K562 (cell line): ENCODE results near the gene CACNG1. TPM values are rescaled to one million over a fixed set of nuclear protein-coding genes. Genes with fewer than 3 reads are reported as not detected.
A peak's percentile ranks its signal among the peaks of the same experiment; 100 is the strongest.

Experiments
- ATAC-seq: fragments of 200-7000 bp; cut with Tn5 transposase; 3 replicates; pipeline ENCODE4 v1.9.1; 2020; ENCODE audit warnings: moderate library complexity
- BruUV-seq: library from RNA; stranded (reverse); fragments of 400-500 nt; replicated peaks from 2 replicates; lab custom pipeline; 2021; lab: Mats Ljungman, UMichigan
- CTCF ChIA-PET: fragments of 300-600 bp; formaldehyde crosslinking; extraction: SDS; loops from one replicate; lab custom pipeline; 2021; ENCODE audit warnings: low intra/inter-chr PET ratio; lab: Yijun Ruan, JAX
- POLR2A ChIA-PET: fragments of 300-600, 350-650 bp; sonication (Branson Sonifier 250); formaldehyde crosslinking; extraction: SDS; loops from one replicate; lab custom pipeline; 2021; ENCODE audit warnings: antibody characterized with exemption, inconsistent platforms; lab: Yijun Ruan, JAX
- DNase-seq, 4 experiments: peaks; one replicate each; pipeline versions ENCODE4 v3.0.0 to v3.0.0-alpha.2; 2011 to 2018; ENCODE audit warnings: low spot score in 3 of 4, mixed read lengths in 3 of 4; ENCODE audit errors: extremely low read depth in 1 of 4
- FAIRE-seq: peaks from 2 replicates; lab custom pipeline; 2011; peaks lifted over from hg19 to GRCh38; lab: Jason Lieb, UNC
- H2AFZ ChIP-seq: 2 replicates; pipeline ENCODE4 v1.6.0; 2011; ENCODE audit warnings: low read depth, low read length, control low read depth, inconsistent platforms
- H3K27ac ChIP-seq: fragments of 200-600 bp; 3 replicates; pipeline ENCODE4 v1.8.0; 2011; ENCODE audit warnings: low read depth, mild to moderate bottlenecking, control low read depth, inconsistent platforms, low read length, moderate library complexity, mixed read lengths; ENCODE audit errors: extremely low read depth
- H3K27me3 ChIP-seq, 2 experiments: fragments of 300-600 bp in 1 of 2; 2 replicates in 1 of 2; 3 replicates in 1 of 2; pipeline versions ENCODE4 v1.6.0 to v1.8.0; 2011; ENCODE audit warnings: inconsistent platforms in 2 of 2, low read length in 2 of 2, mild to moderate bottlenecking in 1 of 2, mixed read lengths in 1 of 2, moderate library complexity in 1 of 2; ENCODE audit not compliant: control insufficient read depth in 2 of 2, insufficient read depth in 2 of 2
- H3K36me3 ChIP-seq: fragments of 300-600 bp; 3 replicates; pipeline ENCODE4 v1.8.0; 2011; ENCODE audit warnings: mild to moderate bottlenecking, low read length, inconsistent platforms; ENCODE audit not compliant: control insufficient read depth, insufficient read depth
- H3K4me1 ChIP-seq, 2 experiments: fragments of 200-600 bp in 1 of 2; replicated peaks in 1 of 2; 2 replicates in 1 of 2; 3 replicates in 1 of 2; pipeline versions ENCODE4 v1.5.1 to v1.8.0; 2011; ENCODE audit warnings: inconsistent platforms in 2 of 2, low read length in 2 of 2, mild to moderate bottlenecking in 1 of 2, mixed read lengths in 1 of 2, moderate library complexity in 1 of 2; ENCODE audit not compliant: control insufficient read depth in 2 of 2, insufficient read depth in 2 of 2
- H3K4me2 ChIP-seq: 2 replicates; pipeline ENCODE4 v1.6.1; 2011; ENCODE audit warnings: low read length, control low read depth, inconsistent platforms, mixed read lengths; ENCODE audit not compliant: insufficient read depth
- H3K4me3 ChIP-seq: fragments of 200-600 bp; sonication (generic), shearing (Covaris generic); 2 replicates; pipeline ENCODE4 v1.5.1; 2016; ENCODE audit warnings: control low read depth, inconsistent platforms
- H3K79me2 ChIP-seq: fragments of 200-600 bp; 3 replicates; pipeline ENCODE4 v1.8.0; 2011; ENCODE audit warnings: low read length, inconsistent platforms; ENCODE audit not compliant: control insufficient read depth, insufficient read depth
- H3K9ac ChIP-seq, 2 experiments: 2 replicates each; pipeline versions ENCODE4 v1.6.0 to v1.6.1; 2011; ENCODE audit warnings: low read depth in 2 of 2, low read length in 2 of 2, control low read depth in 1 of 2, inconsistent platforms in 1 of 2, mild to moderate bottlenecking in 1 of 2, mixed read lengths in 1 of 2; ENCODE audit not compliant: insufficient read depth in 1 of 2
- H3K9me1 ChIP-seq: one replicate; pipeline ENCODE4 v1.6.0; 2011; ENCODE audit warnings: inconsistent platforms, mild to moderate bottlenecking, low read length, moderate library complexity; ENCODE audit not compliant: control insufficient read depth, insufficient read depth
- H3K9me3 ChIP-seq: replicated peaks from 2 replicates; pipeline ENCODE4 v1.5.1; 2011; ENCODE audit warnings: low read depth, low read length, inconsistent platforms; ENCODE audit not compliant: control insufficient read depth, insufficient read depth
- H4K20me1 ChIP-seq: replicated peaks from 2 replicates; pipeline ENCODE4 v1.6.1; 2011; ENCODE audit warnings: low read length, inconsistent platforms, mixed read lengths; ENCODE audit not compliant: control insufficient read depth, insufficient read depth
- BHLHE40 ChIP-seq: IDR thresholded peaks from 2 replicates; pipeline ENCODE4 v1.6.1; 2011; ENCODE audit warnings: low read length, improper control_type of control experiment
- ETV5 ChIP-seq: sonication (generic); formaldehyde crosslinking; IDR thresholded peaks from 2 replicates; pipeline ENCODE4 v1.4.0; 2020; ENCODE audit warnings: low read depth, mild to moderate bottlenecking, missing genetic modification reagents
- EWSR1 ChIP-seq: fragments of 450-650 bp; IDR thresholded peaks from 2 replicates; pipeline ENCODE4 v1.6.1; 2018; ENCODE audit warnings: borderline replicate concordance, mild to moderate bottlenecking, low read depth, moderate library complexity; ENCODE audit not compliant: partially characterized antibody
- MXI1 ChIP-seq: IDR thresholded peaks from 2 replicates; pipeline ENCODE4 v1.6.1; 2011; ENCODE audit warnings: low read depth, mild to moderate bottlenecking, improper control_type of control experiment, low read length
- NRF1 ChIP-seq, 2 experiments: fragments of 450-650 bp; IDR thresholded peaks in 1 of 2; conservative IDR thresholded peaks in 1 of 2; 2 replicates each; pipeline ENCODE4 v1.6.1; 2014; ENCODE audit warnings: mild to moderate bottlenecking in 2 of 2
- RBM14 ChIP-seq: fragments of 200-400 bp; formaldehyde crosslinking; IDR thresholded peaks from 2 replicates; pipeline ENCODE4 v1.6.1; 2018; ENCODE audit warnings: low read depth, mild to moderate bottlenecking, low read length, moderate library complexity, borderline replicate concordance; ENCODE audit not compliant: insufficient read depth
- RBM25 ChIP-seq: fragments of 200-400 bp; formaldehyde crosslinking; IDR thresholded peaks from 2 replicates; pipeline ENCODE4 v1.6.1; 2018; ENCODE audit warnings: low read length, low read depth, moderate library complexity; ENCODE audit not compliant: severe bottlenecking
- SMC3 ChIP-seq: conservative IDR thresholded peaks from 2 replicates; pipeline ENCODE4 v1.6.1; 2011; ENCODE audit warnings: low read depth, low read length, improper control_type of control experiment; ENCODE audit not compliant: insufficient read depth
- TAL1 ChIP-seq: fragments of 450-650 bp; IDR thresholded peaks from 2 replicates; pipeline ENCODE4 v1.6.1; 2016; ENCODE audit warnings: mild to moderate bottlenecking
- TBP ChIP-seq: optimal IDR thresholded peaks from 2 replicates; pipeline ENCODE3; 2011; ENCODE audit warnings: low read depth, low read length, improper control_type of control experiment
- U2AF2 ChIP-seq: fragments of 200-400 bp; formaldehyde crosslinking; optimal IDR thresholded peaks from 2 replicates; pipeline ENCODE3; 2017; ENCODE audit warnings: low read depth, mild to moderate bottlenecking, low read length
- WGBS: fragments of 100-300 bp; shearing (Covaris generic); methylation state at CpG from one replicate; pipeline ENCODE4 v1.1.6; 2016; ENCODE audit warnings: low coverage, mixed read lengths; ENCODE audit not compliant: insufficient coverage; ENCODE audit errors: missing lambda C conversion rate; 5-methylcytosine and 5-hydroxymethylcytosine counted together
- in situ Hi-C: fragments of 300-500 bp; cut with MboI; formaldehyde crosslinking; loops from 4 replicates; pipeline ENCODE4 v1.15.0; 2018; ENCODE audit warnings: inconsistent platforms, mixed read lengths
- intact Hi-C: fragments of 100-400 bp; cut with micrococcal nuclease; formaldehyde crosslinking; loops from 2 replicates; pipeline ENCODE4 v1.14.2; 2022
- polyA plus RNA-seq, 8 experiments: library from polyadenylated mRNA; depleted of rRNA in 4 of 8; stranded (reverse) in 5 of 8; unstranded in 3 of 8; fragments of >200 nt; fragmentation: Nextera tagmentation in 2 of 8; fragmentation: Illumina TruSeq in 1 of 8; extraction: Ambion mirVana in 2 of 8; extraction: Trizol in 1 of 8; gene quantifications; 2 replicates each; pipeline versions ENCODE4 v1.2.1 to v1.2.3, GENCODE V29; 2011 to 2014; ENCODE audit warnings: inconsistent platforms in 1 of 8, missing spikeins in 1 of 8
- total RNA-seq, 7 experiments: library from RNA; depleted of rRNA in 6 of 7; stranded (reverse); fragments of >200 nt in 6 of 7; fragmentation: Illumina TruSeq in 2 of 7; extraction: Trizol in 2 of 7; gene quantifications; 2 replicates each; pipeline versions ENCODE4 v1.2.1 to v1.2.3, GENCODE V29; 2011 to 2021; ENCODE audit warnings: low replicate concordance in 1 of 7

Gene CACNG1
- total and polyA plus RNA-seq, 9 of the 15 experiments (the other 6 are each of a cell fraction or from before 2014, with no cell fraction given), result not detected

DNA sequence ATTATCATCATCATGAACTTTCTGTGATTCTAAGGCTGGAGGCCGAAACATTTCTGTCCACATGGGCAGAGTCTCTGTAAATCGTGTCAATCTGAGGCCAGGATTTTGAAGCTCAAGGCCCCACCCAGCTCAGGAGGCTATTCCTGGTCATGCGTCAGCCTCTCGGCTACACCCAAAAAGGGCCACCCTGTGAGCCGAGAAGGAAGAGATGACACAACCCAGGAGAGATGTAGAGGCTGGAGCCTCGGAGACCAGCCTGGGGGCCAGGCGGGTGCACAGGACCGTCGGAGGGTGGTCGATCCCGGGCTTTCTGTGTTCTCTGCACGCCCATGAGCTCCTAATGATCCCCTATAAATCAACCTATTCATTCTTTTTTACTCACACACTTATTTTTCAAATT lies 1.1 kb upstream of the CACNG1 start:
- POLR2A ChIA-PET, result interaction anchor here (0.7 to 1.0 kb wide), 2 partner anchors 33 to 1204 kb away, joined by 3 read pairs; no protein-coding TSS in a partner anchor
- Histone ChIP-seq H3K36me3 (no peaks in the 10 kb centered on the region), H3K27me3 (peaks cover 29 to 69% of the 10 kb centered on the region in 2 experiments), H4K20me1 (no peaks in the 10 kb centered on the region), H3K4me1 (peaks cover 0 to 8% of the 10 kb centered on the region in 2 experiments; a peak in 2 of 5 replicates), H3K4me3 (no peak overlapping the region), H3K9me3 (no peaks in the 10 kb centered on the region), H3K4me2 (no peak overlapping the region), H3K9me1 (no peaks in the 10 kb centered on the region), H3K27ac (no peak overlapping the region), H3K9ac (no peak overlapping the region), H3K79me2 (no peaks in the 10 kb centered on the region), H2AFZ (no peak overlapping the region)
- in situ Hi-C loops, result no loop called here
- DNase-seq, result no peak
- ATAC-seq, result no peak
- no peak for FAIRE-seq
- peak in 1 of 2 experiments; percentile 29; a peak in 1 of 4 replicates for TF ChIP-seq NRF1 (conservative IDR thresholded peaks at IDR 0.05 in 1 of 2, IDR thresholded peaks at IDR 0.05 in 1 of 2)
- TF ChIP-seq SMC3, result no peak
- TF ChIP-seq TBP, result no peak
- no peak for TF ChIP-seq ETV5
- no peak for TF ChIP-seq RBM25
- intact Hi-C loops, result no loop called here
- under 1% methylated on average over 10 of the region's 12 CpGs for WGBS
- BruUV-seq, result no TSS peak
- CTCF ChIA-PET, result no interaction called here

GRCh38 chr17:67044940-67045339 lies 586 bp downstream of the CACNG1 start:
- Histone ChIP-seq H3K27me3 (peaks cover 29 to 64% of the 10 kb centered on the region in 2 experiments), H3K4me3 (no peak overlapping the region), H3K9me3 (no peaks in the 10 kb centered on the region; the same call in 1 of the 2 replicates), H3K27ac (no peak overlapping the region), H3K9ac (no peak overlapping the region), H3K4me1 (peaks cover 0 to 8% of the 10 kb centered on the region in 2 experiments; a peak in 2 of 5 replicates), H4K20me1 (no peaks in the 10 kb centered on the region), H3K9me1 (no peaks in the 10 kb centered on the region), H3K36me3 (no peaks in the 10 kb centered on the region), H3K79me2 (no peaks in the 10 kb centered on the region), H3K4me2 (no peak overlapping the region), H2AFZ (no peak overlapping the region)
- FAIRE-seq, result no peak
- no peak for DNase-seq
- intact Hi-C loops, result no loop called here
- 2% methylated on average over 5 of the region's 5 CpGs for WGBS
- ATAC-seq, result no peak; the same call in 2 of the 3 replicates
- CTCF ChIA-PET, result no interaction called here
- POLR2A ChIA-PET, result interaction anchor here (0.6 to 1.5 kb wide), 2 partner anchors 24 to 174 kb away, joined by 3 read pairs; no protein-coding TSS in a partner anchor
- TF ChIP-seq MXI1 (no peak), RBM14 (no peak), TAL1 (no peak), EWSR1 (no peak), U2AF2 (no peak), BHLHE40 (no peak)
- no TSS peak for BruUV-seq
- in situ Hi-C loops, result no loop called here
